ENCODE results near the gene TDRD1.

DNA sequence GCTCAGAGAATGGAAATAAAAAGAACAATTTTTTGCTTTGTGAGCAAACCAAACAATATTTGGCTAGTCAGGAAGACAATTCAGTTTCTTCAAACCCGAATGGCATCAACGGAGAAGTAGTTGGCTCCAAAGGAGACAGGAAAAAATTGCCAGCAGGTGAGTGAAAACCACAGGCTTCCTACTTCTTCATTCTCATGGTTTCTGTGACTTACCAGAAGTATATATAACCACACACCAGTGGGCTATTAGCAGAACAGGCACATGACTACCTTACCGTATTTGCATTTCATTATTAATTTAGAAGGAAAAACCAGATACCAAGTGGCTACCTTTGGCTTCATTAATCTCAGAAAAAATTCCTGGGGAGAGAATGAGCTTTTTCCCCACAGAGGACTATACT, 8.8 kb downstream of the TDRD1 start:
- TF ChIP-seq, protein P1, sequence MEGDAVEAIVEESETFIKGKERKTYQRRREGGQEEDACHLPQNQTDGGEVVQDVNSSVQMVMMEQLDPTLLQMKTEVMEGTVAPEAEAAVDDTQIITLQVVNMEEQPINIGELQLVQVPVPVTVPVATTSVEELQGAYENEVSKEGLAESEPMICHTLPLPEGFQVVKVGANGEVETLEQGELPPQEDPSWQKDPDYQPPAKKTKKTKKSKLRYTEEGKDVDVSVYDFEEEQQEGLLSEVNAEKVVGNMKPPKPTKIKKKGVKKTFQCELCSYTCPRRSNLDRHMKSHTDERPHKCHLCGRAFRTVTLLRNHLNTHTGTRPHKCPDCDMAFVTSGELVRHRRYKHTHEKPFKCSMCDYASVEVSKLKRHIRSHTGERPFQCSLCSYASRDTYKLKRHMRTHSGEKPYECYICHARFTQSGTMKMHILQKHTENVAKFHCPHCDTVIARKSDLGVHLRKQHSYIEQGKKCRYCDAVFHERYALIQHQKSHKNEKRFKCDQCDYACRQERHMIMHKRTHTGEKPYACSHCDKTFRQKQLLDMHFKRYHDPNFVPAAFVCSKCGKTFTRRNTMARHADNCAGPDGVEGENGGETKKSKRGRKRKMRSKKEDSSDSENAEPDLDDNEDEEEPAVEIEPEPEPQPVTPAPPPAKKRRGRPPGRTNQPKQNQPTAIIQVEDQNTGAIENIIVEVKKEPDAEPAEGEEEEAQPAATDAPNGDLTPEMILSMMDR (IDR thresholded peaks at IDR 0.05): no peak
- TF ChIP-seq POLR2A (IDR thresholded peaks at IDR 0.05): no peak
